ENCODE data around the gene SLC25A39. TPM values are rescaled to one million over a fixed set of nuclear protein-coding genes. Genes with fewer than 3 reads are reported as not detected.

SLC25A39 gene
- total and polyA plus RNA-seq, 2 donors (not counting 3 experiments of a cell fraction or from before 2014, with no cell fraction given) = 88.5 to 151 TPM

DNA sequence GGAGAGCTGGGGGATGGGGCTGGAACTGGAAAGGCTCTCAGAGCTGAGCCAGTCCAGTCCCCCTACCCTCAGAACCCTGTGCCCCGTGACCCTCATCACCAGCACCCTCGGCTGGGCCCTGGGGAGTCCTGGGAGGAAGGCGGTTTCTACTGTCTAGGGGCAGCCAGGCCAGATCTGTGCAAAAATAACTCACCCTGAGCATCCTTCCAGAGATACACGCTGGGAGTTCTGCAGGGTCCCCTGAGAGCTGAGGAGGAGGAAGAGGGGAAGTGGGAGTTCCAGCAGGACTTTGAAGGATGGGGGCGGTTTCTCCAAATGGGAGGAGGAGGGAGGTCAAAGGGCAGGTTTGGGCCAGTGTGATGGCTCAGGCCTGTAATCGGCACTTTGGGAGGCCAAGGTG, 51.7 kb downstream of the SLC25A39 start:
- no TSS peak for BruUV-seq (replicated peaks)
- dilution Hi-C loops (cut with MboI; ENCODE audit: extremely low pct_ligation_motif_present, low sequenced_read_pairs) = no loop called here
- H3K4me1 ChIP-seq (ENCODE audit: control insufficient read depth, extremely low read depth, insufficient read depth, low read length) = no peaks in the 10 kb centered on the region
- no peak overlapping the region for H3K4me3 ChIP-seq (replicated peaks in 1 of 3; ENCODE audit: insufficient read depth in 1 of 3, low read depth in 1 of 3, low read length in 3 of 3)
- no peaks in the 10 kb centered on the region for H4K20me1 ChIP-seq (replicated peaks; ENCODE audit: control insufficient read depth, extremely low read depth, insufficient read depth, low read length)
- H3K36me3 ChIP-seq (ENCODE audit: control insufficient read depth in 2 of 2, extremely low read depth in 1 of 2, insufficient read depth in 2 of 2, low read length in 2 of 2) = no peaks in the 10 kb centered on the region
- no peaks in the 10 kb centered on the region for H3K9me3 ChIP-seq (replicated peaks; ENCODE audit: control insufficient read depth, insufficient read depth, low read length)
- no peak overlapping the region for H3K9ac ChIP-seq (replicated peaks; ENCODE audit: extremely low read depth, insufficient read depth, low read length)
- no peak overlapping the region for H2AFZ ChIP-seq (ENCODE audit: low read depth, low read length)
- DNase-seq (ENCODE audit: low read depth, low spot score) (no peak), FAIRE-seq (no peak)
- CTCF ChIA-PET = interaction anchor here (1.3 kb wide), 1 partner anchor 69 kb away, joined by 3 read pairs; no protein-coding TSS in a partner anchor
- intact Hi-C loops (cut with micrococcal nuclease) = no loop called here
- H3K27me3 ChIP-seq (ENCODE audit: control insufficient read depth in 2 of 2, insufficient read depth in 2 of 2, low read length in 2 of 2) = peaks cover 0 to 1% of the 10 kb centered on the region in 2 experiments
- no peak overlapping the region for H3K4me2 ChIP-seq (ENCODE audit: insufficient read depth, low read length)
- H3K27ac ChIP-seq (ENCODE audit: insufficient read depth, low read depth, low read length) = no peak overlapping the region
- H3K79me2 ChIP-seq (ENCODE audit: control insufficient read depth, insufficient read depth, low read length) = no peaks in the 10 kb centered on the region
- no peaks in the 10 kb centered on the region for H3K9me1 ChIP-seq (replicated peaks; ENCODE audit: control insufficient read depth, extremely low read depth, insufficient read depth, low read length)
- POLR2A ChIA-PET = no interaction called here
- TF ChIP-seq, protein P1, sequence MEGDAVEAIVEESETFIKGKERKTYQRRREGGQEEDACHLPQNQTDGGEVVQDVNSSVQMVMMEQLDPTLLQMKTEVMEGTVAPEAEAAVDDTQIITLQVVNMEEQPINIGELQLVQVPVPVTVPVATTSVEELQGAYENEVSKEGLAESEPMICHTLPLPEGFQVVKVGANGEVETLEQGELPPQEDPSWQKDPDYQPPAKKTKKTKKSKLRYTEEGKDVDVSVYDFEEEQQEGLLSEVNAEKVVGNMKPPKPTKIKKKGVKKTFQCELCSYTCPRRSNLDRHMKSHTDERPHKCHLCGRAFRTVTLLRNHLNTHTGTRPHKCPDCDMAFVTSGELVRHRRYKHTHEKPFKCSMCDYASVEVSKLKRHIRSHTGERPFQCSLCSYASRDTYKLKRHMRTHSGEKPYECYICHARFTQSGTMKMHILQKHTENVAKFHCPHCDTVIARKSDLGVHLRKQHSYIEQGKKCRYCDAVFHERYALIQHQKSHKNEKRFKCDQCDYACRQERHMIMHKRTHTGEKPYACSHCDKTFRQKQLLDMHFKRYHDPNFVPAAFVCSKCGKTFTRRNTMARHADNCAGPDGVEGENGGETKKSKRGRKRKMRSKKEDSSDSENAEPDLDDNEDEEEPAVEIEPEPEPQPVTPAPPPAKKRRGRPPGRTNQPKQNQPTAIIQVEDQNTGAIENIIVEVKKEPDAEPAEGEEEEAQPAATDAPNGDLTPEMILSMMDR (IDR thresholded peaks at IDR 0.05; ENCODE audit: extremely low read depth in 1 of 2, insufficient read depth in 1 of 2, low read depth in 1 of 2, low read length in 2 of 2) = no peak
- TF ChIP-seq FOS (IDR thresholded peaks at IDR 0.05; ENCODE audit: borderline replicate concordance, insufficient read depth, low read length) (no peak), JUN (IDR thresholded peaks at IDR 0.05; ENCODE audit: borderline replicate concordance, insufficient read depth, insufficient read length, low read depth) (no peak), EZH2 (IDR thresholded peaks at IDR 0.05; ENCODE audit: borderline replicate concordance, low read depth, low read length, severe bottlenecking) (no peak), GATA2 (IDR thresholded peaks at IDR 0.05; ENCODE audit: insufficient read depth, insufficient read length, low read depth, low read length) (no peak), POLR2A (IDR thresholded peaks at IDR 0.05; ENCODE audit: low read depth, low read length) (no peak), MYC (IDR thresholded peaks at IDR 0.05; ENCODE audit: low read depth, low read length) (no peak), POLR2AphosphoS5 (IDR thresholded peaks at IDR 0.05; ENCODE audit: insufficient read depth, low read depth, low read length) (no peak)
- TF ChIP-seq, protein P2, sequence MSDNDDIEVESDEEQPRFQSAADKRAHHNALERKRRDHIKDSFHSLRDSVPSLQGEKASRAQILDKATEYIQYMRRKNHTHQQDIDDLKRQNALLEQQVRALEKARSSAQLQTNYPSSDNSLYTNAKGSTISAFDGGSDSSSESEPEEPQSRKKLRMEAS (IDR thresholded peaks at IDR 0.05; ENCODE audit: insufficient read depth, insufficient read length) = no peak
